Right lobe of liver (tissue), 6 donors: ENCODE measurements around the gene SUGCT. TPM values are rescaled to one million over a fixed set of nuclear protein-coding genes. Genes with fewer than 3 reads are reported as not detected.

Experiments
- ATAC-seq, 4 donors: fragments of 200-7000 bp; cut with Tn5 transposase; one replicate each; pipeline ENCODE4 v1.9.1; 2020; ENCODE audit warnings: mild to moderate bottlenecking in 4 of 4, moderate library complexity in 4 of 4
- DNase-seq, 3 donors: peaks; one replicate each; pipeline ENCODE4 v3.0.0-alpha.2; 2020
- H3K27ac ChIP-seq, 3 donors: fragments of 200-600 bp; one replicate each; pipeline ENCODE4 v1.8.0; 2022
- H3K27me3 ChIP-seq, 2 donors: fragments of 200-600 bp; one replicate each; pipeline ENCODE4 v1.8.0; 2022
- H3K36me3 ChIP-seq, 4 donors: fragments of 200-600 bp; sonication (generic) in 1 of 4; one replicate each; pipeline versions ENCODE4 v1.5.1 to v1.8.0; 2017 to 2022; ENCODE audit warnings: control low read depth in 1 of 4
- H3K4me1 ChIP-seq, 4 donors: fragments of 200-600 bp; sonication (generic) in 1 of 4; one replicate each; pipeline versions ENCODE4 v1.5.1 to v1.8.0; 2017 to 2022; ENCODE audit warnings: control low read depth in 1 of 4
- H3K4me3 ChIP-seq, 3 donors: fragments of 200-600 bp; one replicate each; pipeline ENCODE4 v1.8.0; 2022
- H3K9me3 ChIP-seq, 4 donors: fragments of 200-600 bp; sonication (generic) in 1 of 4; one replicate each; pipeline versions ENCODE4 v1.5.1 to v1.8.0; 2017 to 2022; ENCODE audit warnings: control low read depth in 1 of 4
- POLR2A ChIP-seq: fragments of 450-650 bp; IDR thresholded peaks from one replicate; pipeline ENCODE4 v1.6.1; 2017; ENCODE audit warnings: antibody characterized with exemption, mild to moderate bottlenecking
- WGBS: methylation state at CpG from one replicate; pipeline ENCODE4 v1.1.6; 2018; ENCODE audit warnings: low coverage, low lambda C conversion rate; ENCODE audit not compliant: insufficient coverage; ENCODE audit errors: missing lambda C conversion rate; 5-methylcytosine and 5-hydroxymethylcytosine counted together
- intact Hi-C, 2 donors: fragments of 100-400 bp; cut with DNase I; formaldehyde crosslinking; loops; one replicate each; pipeline versions ENCODE4 v1.11.2 to v1.14.1; 2022
- total RNA-seq, 6 experiments: library from RNA; depleted of rRNA in 2 of 6; stranded (reverse); fragments of >200 nt in 2 of 6; fragmentation: NEBNext Ultra II Directional in 3 of 6; extraction: Animal tissue kit (Norgen Biotek cat#: 25700) in 3 of 6; gene quantifications; one replicate each; pipeline versions ENCODE4 v1.1.0 to v1.2.4, GENCODE V29; 2016 to 2023
- TF ChIP-seq, protein P1 (sequence below), 4 donors: fragments of 200-600 bp in 3 of 4; fragments of 450-650 bp in 1 of 4; IDR thresholded peaks; one replicate each; pipeline versions ENCODE4 v1.5.1 to v1.8.0; 2016 to 2022; ENCODE audit warnings: antibody characterized with exemption in 4 of 4, mild to moderate bottlenecking in 2 of 4
- donor health status: DM: no; HTN: yes; CAD: no.
- donor health status: DM: no; HTN: no; CAD: no.
- donor health status: DM: no; HTN: no; CAD: no.
- donor health status: DM: no; HTN: yes; CAD: no.
- donor health status: DM: no; HTN: yes; CAD: no.

The SUGCT gene
- total RNA-seq, 6 experiments from 2014 or later, result 10.1 to 21.0 (median 14.2) TPM

DNA sequence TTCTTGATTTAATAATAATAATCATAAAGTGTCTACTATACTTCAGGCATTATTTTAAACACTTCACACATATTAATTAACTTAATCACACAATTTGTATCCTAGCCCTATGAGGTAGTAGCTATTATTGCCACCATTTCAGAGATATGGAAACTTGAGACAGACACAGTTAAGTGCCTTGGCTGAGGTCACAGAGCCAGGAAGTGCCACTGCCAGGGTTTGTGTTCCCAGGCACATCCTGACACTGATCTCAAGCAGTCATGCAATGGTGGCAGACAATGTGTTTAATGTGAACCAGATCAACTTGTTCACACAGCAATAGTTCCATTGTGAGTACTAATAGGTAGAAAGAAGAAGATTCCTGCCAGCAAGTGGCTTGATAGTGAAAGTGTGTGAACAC, 666.0 kb downstream of the SUGCT start:
- TF ChIP-seq, protein P1, sequence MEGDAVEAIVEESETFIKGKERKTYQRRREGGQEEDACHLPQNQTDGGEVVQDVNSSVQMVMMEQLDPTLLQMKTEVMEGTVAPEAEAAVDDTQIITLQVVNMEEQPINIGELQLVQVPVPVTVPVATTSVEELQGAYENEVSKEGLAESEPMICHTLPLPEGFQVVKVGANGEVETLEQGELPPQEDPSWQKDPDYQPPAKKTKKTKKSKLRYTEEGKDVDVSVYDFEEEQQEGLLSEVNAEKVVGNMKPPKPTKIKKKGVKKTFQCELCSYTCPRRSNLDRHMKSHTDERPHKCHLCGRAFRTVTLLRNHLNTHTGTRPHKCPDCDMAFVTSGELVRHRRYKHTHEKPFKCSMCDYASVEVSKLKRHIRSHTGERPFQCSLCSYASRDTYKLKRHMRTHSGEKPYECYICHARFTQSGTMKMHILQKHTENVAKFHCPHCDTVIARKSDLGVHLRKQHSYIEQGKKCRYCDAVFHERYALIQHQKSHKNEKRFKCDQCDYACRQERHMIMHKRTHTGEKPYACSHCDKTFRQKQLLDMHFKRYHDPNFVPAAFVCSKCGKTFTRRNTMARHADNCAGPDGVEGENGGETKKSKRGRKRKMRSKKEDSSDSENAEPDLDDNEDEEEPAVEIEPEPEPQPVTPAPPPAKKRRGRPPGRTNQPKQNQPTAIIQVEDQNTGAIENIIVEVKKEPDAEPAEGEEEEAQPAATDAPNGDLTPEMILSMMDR (IDR thresholded peaks at IDR 0.05), result no peak
- TF ChIP-seq POLR2A, result no peak
- H3K4me3 ChIP-seq, result no peak overlapping the region
- no peaks in the 10 kb centered on the region for H3K27me3 ChIP-seq

DNA sequence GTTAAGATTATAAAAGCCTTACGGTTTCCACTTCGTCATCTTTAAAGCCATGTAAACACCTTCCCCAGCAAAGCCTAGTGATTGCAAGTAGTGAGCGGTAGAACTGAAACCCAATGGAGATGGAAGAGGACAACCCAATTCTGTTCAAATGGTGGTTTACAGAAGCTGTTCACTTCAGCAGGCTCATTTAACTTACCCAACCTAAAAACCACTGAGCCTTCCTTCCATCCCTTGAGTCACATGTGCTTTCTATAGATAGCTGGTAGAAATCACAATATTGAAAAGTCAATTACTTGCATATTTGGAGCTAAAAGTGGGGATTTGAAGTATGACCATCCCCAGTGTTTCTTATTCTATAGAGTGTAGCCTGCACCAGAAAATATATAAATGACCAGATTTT, 667.7 kb downstream of the SUGCT start:
- H3K4me3 ChIP-seq, result no peak overlapping the region
- TF ChIP-seq POLR2A, result no peak
- TF ChIP-seq, protein P1 (IDR thresholded peaks at IDR 0.05), result no peak
- H3K36me3 ChIP-seq, result no peaks in the 10 kb centered on the region
- H3K9me3 ChIP-seq, result no peaks in the 10 kb centered on the region
- H3K4me1 ChIP-seq, result no peaks in the 10 kb centered on the region
- intact Hi-C loops, result no loop called here
- ATAC-seq (no peak), DNase-seq (no peak)
- H3K27ac ChIP-seq, result no peak overlapping the region
- no peaks in the 10 kb centered on the region for H3K27me3 ChIP-seq
- 87% methylated on average over 3 of the region's 3 CpGs for WGBS

More for the DNA sequence above, 666.0 kb downstream of the SUGCT start:
- H3K9me3 ChIP-seq, result no peaks in the 10 kb centered on the region
- H3K27ac ChIP-seq, result no peak overlapping the region
- H3K36me3 ChIP-seq, result no peaks in the 10 kb centered on the region
- ATAC-seq (no peak), DNase-seq (no peak)
- intact Hi-C loops, result no loop called here
- H3K4me1 ChIP-seq, result no peaks in the 10 kb centered on the region

DNA sequence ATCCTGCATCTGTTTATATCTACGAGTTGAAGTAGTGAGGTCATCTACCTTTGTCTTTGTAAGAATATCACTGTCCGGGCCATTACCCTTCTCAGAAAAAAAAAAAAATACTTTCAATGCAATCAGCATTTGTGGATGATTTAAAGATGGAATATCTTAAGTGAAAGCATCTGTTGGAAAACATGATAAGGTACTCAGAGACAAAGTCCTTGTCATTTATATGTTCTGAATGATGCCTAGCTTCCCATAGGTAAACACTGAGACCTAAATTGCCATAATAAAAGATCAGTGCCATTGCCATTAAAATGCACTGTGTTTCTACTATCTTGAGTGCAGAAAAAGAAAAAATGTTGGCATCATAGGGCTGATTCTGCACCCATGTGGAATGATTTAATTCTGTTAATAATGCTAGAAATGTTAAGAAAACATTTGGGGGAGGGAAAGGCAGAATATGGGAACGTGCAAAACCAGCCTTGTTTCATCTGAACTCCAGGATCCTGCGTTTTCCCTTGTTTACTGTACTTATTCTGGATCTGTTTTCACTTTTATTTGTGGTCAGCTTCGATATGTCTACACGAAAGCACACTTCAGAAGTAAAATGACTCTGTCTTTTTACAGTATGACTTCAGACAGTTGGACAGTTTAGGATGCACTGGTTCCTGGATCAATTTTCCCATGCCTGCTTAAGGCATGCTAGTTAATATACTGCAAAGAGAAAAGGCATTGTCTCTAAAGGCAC, 669.8 kb downstream of the SUGCT start:
- WGBS, result 72% methylated on average over 4 of the region's 6 CpGs
- TF ChIP-seq, protein P1 (IDR thresholded peaks at IDR 0.05), result no peak
- TF ChIP-seq POLR2A, result no peak
- ATAC-seq (no peak), DNase-seq (no peak)
- Histone ChIP-seq H3K9me3 (no peaks in the 10 kb centered on the region), H3K36me3 (no peaks in the 10 kb centered on the region), H3K27ac (no peak overlapping the region), H3K4me3 (no peak overlapping the region), H3K27me3 (no peaks in the 10 kb centered on the region), H3K4me1 (no peaks in the 10 kb centered on the region)
- intact Hi-C loops, result no loop called here

DNA sequence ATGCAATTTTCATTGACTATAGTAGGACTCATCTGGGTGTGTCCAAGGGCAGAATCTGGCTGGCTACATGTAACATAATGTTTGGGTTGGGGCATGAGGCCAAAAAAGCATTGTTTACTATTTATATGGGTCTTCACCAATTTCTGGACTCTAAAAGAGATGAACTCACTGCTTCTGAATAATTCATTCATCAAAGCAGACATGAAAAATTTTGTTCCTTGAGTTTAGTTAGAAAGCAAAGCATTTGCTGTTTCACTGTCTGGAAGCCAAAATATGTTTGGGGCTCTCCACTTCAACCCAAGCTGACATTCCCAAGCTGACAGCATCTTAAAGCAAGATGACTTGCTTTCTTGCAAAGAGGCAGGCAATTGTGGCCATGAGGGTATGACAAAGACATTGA, 670.6 kb downstream of the SUGCT start:
- Histone ChIP-seq H3K36me3 (no peaks in the 10 kb centered on the region), H3K4me3 (no peak overlapping the region), H3K9me3 (no peaks in the 10 kb centered on the region), H3K27me3 (no peaks in the 10 kb centered on the region), H3K27ac (no peak overlapping the region), H3K4me1 (no peaks in the 10 kb centered on the region)
- no peak for DNase-seq
- intact Hi-C loops, result no loop called here
- no peak for ATAC-seq
- TF ChIP-seq, protein P1 (IDR thresholded peaks at IDR 0.05), result no peak
- no peak for TF ChIP-seq POLR2A
